HL-60 (cell line): ENCODE data around the gene CLN5.

Source experiments
- DNase-seq, 2 experiments: peaks; one replicate each; pipeline ENCODE4 v3.0.0-alpha.2; 2010 to 2020; ENCODE audit warnings: low read depth in 1 of 2, low spot score in 1 of 2
- H3K27ac ChIP-seq: fragments of 250-450 bp; sonication (Bioruptor Pico); replicated peaks from 2 replicates; pipeline ENCODE4 v1.5.1; 2020; ENCODE audit warnings: mild to moderate bottlenecking, moderate library complexity
- H3K27me3 ChIP-seq: fragments of 250-450 bp; sonication (Bioruptor Pico); 2 replicates; pipeline ENCODE4 v1.5.1; 2021; ENCODE audit warnings: mild to moderate bottlenecking, moderate library complexity; ENCODE audit not compliant: insufficient read depth, poor library complexity, severe bottlenecking
- H3K4me3 ChIP-seq: replicated peaks from 2 replicates; pipeline ENCODE4 v1.5.1; 2011; ENCODE audit warnings: mild to moderate bottlenecking, control low read depth, low read length; ENCODE audit not compliant: insufficient read depth
- GABPA ChIP-seq: IDR thresholded peaks from 2 replicates; pipeline ENCODE4 v1.6.1; 2012; ENCODE audit warnings: low read depth
- POLR2AphosphoS5 ChIP-seq: IDR thresholded peaks from 2 replicates; pipeline ENCODE4 v1.6.1; 2012; ENCODE audit warnings: low read depth
- SPI1 ChIP-seq: IDR thresholded peaks from 2 replicates; pipeline ENCODE4 v1.6.1; 2012; ENCODE audit warnings: low read depth, mild to moderate bottlenecking, borderline replicate concordance
- long read RNA-seq: library from polyadenylated mRNA; unstranded; transcript quantifications from one replicate; pipeline ENCODE4 v2.0.0, GENCODE V29; 2020
- TF ChIP-seq, protein P1 (sequence below): IDR thresholded peaks from one replicate; pipeline ENCODE4 v1.5.1; 2011; ENCODE audit warnings: low read length, control low read depth, inconsistent platforms; ENCODE audit not compliant: insufficient read depth
- TF ChIP-seq, protein P2 (sequence below): IDR thresholded peaks from 2 replicates; pipeline ENCODE4 v1.6.1; 2012; ENCODE audit warnings: low read depth; ENCODE audit not compliant: insufficient replicate concordance

Gene CLN5
- long read RNA-seq, full-length matches to known transcripts, result 46 of 49 reads
- long read RNA-seq, partial matches to known transcripts, result 3 of 49 reads
- long read RNA-seq, other reads (novel, unspliced or antisense), result 0 of 49 reads

DNA sequence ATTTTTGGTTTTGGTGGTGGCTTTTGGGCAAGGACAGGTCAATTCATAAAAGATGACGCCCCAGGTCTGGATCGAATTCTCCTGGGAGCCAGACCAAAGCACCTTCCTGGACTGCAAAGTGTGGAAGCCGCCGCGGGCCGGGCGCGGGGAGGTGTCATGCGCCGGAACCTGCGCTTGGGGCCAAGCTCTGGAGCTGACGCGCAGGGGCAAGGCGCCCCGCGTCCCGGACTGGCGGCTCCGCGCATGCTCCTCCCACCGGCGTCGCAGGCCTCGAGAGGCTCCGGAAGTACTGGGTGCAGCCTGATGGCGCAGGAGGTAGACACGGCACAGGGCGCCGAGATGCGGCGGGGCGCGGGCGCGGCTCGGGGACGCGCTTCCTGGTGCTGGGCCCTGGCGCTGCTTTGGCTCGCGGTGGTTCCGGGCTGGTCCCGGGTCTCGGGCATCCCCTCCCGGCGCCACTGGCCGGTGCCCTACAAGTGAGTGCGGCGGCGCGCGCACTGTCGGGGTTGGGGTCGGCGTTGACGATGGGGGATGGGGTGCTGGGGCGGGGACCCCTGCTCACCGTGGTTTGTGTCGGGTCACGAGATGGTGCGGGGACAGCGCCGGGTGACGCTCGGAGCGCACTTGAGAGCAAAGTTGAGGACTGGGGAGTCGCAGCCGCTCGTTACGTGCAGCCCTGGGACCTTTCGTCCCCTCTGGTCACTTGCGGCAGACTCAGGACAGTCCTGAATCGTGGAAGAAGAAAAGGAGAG, at the start of gene CLN5:
CLN5 (plus strand) TSS at position 286 of the 752 bp plus-strand sequence; CDS start at position 304, 18 bp downstream.
- Histone ChIP-seq H3K27me3 (no peaks in the 10 kb centered on the region), H3K4me3 (peak within 1 kb of the TSS; percentile 61), H3K27ac (peak within 1 kb of the TSS; percentile 83)
- TF ChIP-seq SPI1 (no peak), POLR2AphosphoS5 (peak; percentile 90), GABPA (no peak)
- TF ChIP-seq, protein P1, sequence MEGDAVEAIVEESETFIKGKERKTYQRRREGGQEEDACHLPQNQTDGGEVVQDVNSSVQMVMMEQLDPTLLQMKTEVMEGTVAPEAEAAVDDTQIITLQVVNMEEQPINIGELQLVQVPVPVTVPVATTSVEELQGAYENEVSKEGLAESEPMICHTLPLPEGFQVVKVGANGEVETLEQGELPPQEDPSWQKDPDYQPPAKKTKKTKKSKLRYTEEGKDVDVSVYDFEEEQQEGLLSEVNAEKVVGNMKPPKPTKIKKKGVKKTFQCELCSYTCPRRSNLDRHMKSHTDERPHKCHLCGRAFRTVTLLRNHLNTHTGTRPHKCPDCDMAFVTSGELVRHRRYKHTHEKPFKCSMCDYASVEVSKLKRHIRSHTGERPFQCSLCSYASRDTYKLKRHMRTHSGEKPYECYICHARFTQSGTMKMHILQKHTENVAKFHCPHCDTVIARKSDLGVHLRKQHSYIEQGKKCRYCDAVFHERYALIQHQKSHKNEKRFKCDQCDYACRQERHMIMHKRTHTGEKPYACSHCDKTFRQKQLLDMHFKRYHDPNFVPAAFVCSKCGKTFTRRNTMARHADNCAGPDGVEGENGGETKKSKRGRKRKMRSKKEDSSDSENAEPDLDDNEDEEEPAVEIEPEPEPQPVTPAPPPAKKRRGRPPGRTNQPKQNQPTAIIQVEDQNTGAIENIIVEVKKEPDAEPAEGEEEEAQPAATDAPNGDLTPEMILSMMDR, result no peak
- TF ChIP-seq, protein P2, sequence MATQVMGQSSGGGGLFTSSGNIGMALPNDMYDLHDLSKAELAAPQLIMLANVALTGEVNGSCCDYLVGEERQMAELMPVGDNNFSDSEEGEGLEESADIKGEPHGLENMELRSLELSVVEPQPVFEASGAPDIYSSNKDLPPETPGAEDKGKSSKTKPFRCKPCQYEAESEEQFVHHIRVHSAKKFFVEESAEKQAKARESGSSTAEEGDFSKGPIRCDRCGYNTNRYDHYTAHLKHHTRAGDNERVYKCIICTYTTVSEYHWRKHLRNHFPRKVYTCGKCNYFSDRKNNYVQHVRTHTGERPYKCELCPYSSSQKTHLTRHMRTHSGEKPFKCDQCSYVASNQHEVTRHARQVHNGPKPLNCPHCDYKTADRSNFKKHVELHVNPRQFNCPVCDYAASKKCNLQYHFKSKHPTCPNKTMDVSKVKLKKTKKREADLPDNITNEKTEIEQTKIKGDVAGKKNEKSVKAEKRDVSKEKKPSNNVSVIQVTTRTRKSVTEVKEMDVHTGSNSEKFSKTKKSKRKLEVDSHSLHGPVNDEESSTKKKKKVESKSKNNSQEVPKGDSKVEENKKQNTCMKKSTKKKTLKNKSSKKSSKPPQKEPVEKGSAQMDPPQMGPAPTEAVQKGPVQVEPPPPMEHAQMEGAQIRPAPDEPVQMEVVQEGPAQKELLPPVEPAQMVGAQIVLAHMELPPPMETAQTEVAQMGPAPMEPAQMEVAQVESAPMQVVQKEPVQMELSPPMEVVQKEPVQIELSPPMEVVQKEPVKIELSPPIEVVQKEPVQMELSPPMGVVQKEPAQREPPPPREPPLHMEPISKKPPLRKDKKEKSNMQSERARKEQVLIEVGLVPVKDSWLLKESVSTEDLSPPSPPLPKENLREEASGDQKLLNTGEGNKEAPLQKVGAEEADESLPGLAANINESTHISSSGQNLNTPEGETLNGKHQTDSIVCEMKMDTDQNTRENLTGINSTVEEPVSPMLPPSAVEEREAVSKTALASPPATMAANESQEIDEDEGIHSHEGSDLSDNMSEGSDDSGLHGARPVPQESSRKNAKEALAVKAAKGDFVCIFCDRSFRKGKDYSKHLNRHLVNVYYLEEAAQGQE, result peak; percentile 54
- peak; percentile 81 to 98 for DNase-seq

DNA sequence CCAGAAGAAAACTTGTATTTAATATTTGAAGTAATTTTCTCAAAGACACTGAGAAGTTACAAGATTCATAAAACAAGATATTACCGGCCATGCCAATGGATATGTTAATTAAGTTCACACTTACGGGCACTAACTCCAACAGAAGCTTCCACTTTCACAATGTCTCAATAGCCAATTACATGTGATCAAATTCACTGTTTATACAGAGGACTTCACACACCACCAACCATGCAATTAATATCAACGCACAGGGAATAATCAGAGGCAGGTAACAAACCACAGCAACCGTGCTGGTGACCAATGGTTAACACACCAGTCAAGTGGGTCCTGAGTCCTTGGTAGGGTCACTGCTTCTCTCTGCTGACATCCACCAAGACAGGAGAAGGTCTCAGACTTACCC, 49.5 kb upstream of the CLN5 start:
- Histone ChIP-seq H3K4me3 (no peak overlapping the region), H3K27ac (no peak overlapping the region), H3K27me3 (no peaks in the 10 kb centered on the region)
- no peak for DNase-seq
- TF ChIP-seq, protein P2, result no peak
- TF ChIP-seq POLR2AphosphoS5, result no peak
- TF ChIP-seq GABPA, result no peak
- TF ChIP-seq SPI1, result no peak
- TF ChIP-seq, protein P1, result no peak

DNA sequence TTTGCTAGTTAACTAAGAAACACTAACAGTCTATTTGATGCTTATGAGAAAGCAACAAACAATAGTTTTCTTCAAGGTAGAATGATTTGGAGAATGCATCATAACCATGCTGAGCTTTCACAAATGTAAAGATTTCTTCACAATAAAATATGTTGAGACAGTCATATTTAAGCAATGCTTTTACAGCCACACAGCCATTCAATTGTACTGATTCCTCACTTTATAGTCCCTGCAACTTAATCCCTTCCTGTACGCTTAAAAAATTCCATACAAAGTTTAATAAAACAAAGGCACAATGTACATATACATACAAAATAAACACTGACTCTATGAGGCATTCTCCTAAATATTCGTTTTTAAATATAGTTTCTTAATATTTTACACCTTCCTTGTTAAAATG, 48.2 kb upstream of the CLN5 start:
- TF ChIP-seq GABPA, result no peak
- no peak overlapping the region for H3K27ac ChIP-seq

DNA sequence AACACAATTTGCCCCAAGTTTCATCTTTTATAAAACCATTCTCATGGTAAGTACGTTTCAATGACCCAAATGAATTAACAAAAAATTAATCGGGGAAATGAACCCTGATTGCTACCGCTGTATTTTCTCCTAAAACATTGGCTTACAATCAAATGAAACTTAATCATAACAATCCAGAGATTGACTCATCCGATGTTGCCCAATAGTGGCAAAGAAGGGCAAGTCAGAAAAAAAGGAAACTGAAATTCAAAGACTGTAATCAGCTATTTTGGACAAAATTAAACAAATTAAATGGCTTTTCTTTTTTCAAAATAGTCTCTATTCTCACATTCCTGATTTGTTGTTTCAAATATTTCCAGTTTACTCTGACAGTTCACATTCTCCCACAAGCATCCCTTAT, 47.4 kb upstream of the CLN5 start:
- TF ChIP-seq SPI1, result no peak
- Histone ChIP-seq H3K27me3 (no peaks in the 10 kb centered on the region), H3K4me3 (no peak overlapping the region), H3K27ac (no peak overlapping the region)
- peak in 1 of 2 experiments; percentile 81 for DNase-seq

More for the DNA sequence above, 48.2 kb upstream of the CLN5 start:
- no peak for DNase-seq
- H3K27me3 ChIP-seq, result no peaks in the 10 kb centered on the region
- no peak overlapping the region for H3K4me3 ChIP-seq
